IMR-90 (cell line): ENCODE data around the gene TCF12. TPM values are rescaled to one million over a fixed set of nuclear protein-coding genes. Genes with fewer than 3 reads are reported as not detected.

ENCODE experiments used
- ATAC-seq: fragments of 200-7000 bp; cut with Tn5 transposase; 2 replicates; pipeline ENCODE4 v1.9.1; 2020; ENCODE audit warnings: low read depth, mild to moderate bottlenecking, moderate library complexity
- BruUV-seq: library from RNA; stranded (reverse); fragments of 400-500 nt; replicated peaks from 2 replicates; lab custom pipeline; 2021; lab: Mats Ljungman, UMichigan
- CTCF ChIA-PET: fragments of 300-600 bp; formaldehyde crosslinking; extraction: SDS; loops from one replicate; lab custom pipeline; 2021; ENCODE audit warnings: antibody characterized with exemption; lab: Yijun Ruan, JAX
- POLR2A ChIA-PET: fragments of 300-600 bp; sonication (Branson Sonifier 250); formaldehyde crosslinking; loops from one replicate; lab custom pipeline; 2022; ENCODE audit warnings: antibody characterized with exemption; ENCODE audit not compliant: unreplicated experiment; lab: Charles Lee
- DNase-seq: peaks from one replicate; pipeline ENCODE4 v3.0.0; 2013
- H2AFZ ChIP-seq: replicated peaks from 2 replicates; pipeline ENCODE3; 2013; ENCODE audit warnings: low read length, mild to moderate bottlenecking; ENCODE audit not compliant: poor library complexity
- H2AK5ac ChIP-seq: 2 replicates; pipeline ENCODE4 v1.6.1; 2013; ENCODE audit warnings: low read depth, low read length, inconsistent platforms
- H2AK9ac ChIP-seq: replicated peaks from 2 replicates; pipeline ENCODE3; 2013; ENCODE audit warnings: mild to moderate bottlenecking, low read depth, low read length, moderate library complexity; ENCODE audit not compliant: poor library complexity
- H2BK120ac ChIP-seq: 2 replicates; pipeline ENCODE4 v1.6.1; 2013; ENCODE audit warnings: low read depth, low read length, inconsistent platforms
- H2BK15ac ChIP-seq: 3 replicates; pipeline ENCODE4 v1.6.1; 2013; ENCODE audit warnings: low read depth, low read length, inconsistent platforms
- H2BK20ac ChIP-seq: 2 replicates; pipeline ENCODE4 v1.6.1; 2013; ENCODE audit warnings: low read depth, mild to moderate bottlenecking, inconsistent platforms, low read length, moderate library complexity
- H2BK5ac ChIP-seq: 2 replicates; pipeline ENCODE4 v1.6.1; 2013; ENCODE audit warnings: mild to moderate bottlenecking, low read depth, low read length, inconsistent platforms; ENCODE audit not compliant: poor library complexity, severe bottlenecking
- H3K14ac ChIP-seq: replicated peaks from 2 replicates; pipeline ENCODE4 v1.6.1; 2013; ENCODE audit warnings: low read depth, low read length, inconsistent platforms
- H3K18ac ChIP-seq: 2 replicates; pipeline ENCODE4 v1.6.1; 2013; ENCODE audit warnings: low read depth, low read length, control low read depth
- H3K23ac ChIP-seq: 2 replicates; pipeline ENCODE4 v1.6.1; 2013; ENCODE audit warnings: low read depth, low read length, inconsistent platforms
- H3K27ac ChIP-seq: 2 replicates; pipeline ENCODE4 v1.5.1; 2013; ENCODE audit warnings: mild to moderate bottlenecking, control low read depth, low read length; ENCODE audit not compliant: insufficient read depth
- H3K27me3 ChIP-seq: 2 replicates; pipeline ENCODE4 v1.6.1; 2013; ENCODE audit warnings: low read length; ENCODE audit not compliant: control insufficient read depth, insufficient read depth
- H3K36me3 ChIP-seq: 2 replicates; pipeline ENCODE4 v1.6.1; 2013; ENCODE audit warnings: low read length, mixed read lengths; ENCODE audit not compliant: control insufficient read depth, insufficient read depth
- H3K4ac ChIP-seq: 2 replicates; pipeline ENCODE4 v1.6.1; 2013; ENCODE audit warnings: low read depth, low read length, inconsistent platforms
- H3K4me1 ChIP-seq: 2 replicates; pipeline ENCODE4 v1.6.1; 2013; ENCODE audit warnings: low read length, mixed read lengths; ENCODE audit not compliant: control insufficient read depth, insufficient read depth
- H3K4me2 ChIP-seq: 2 replicates; pipeline ENCODE4 v1.6.1; 2013; ENCODE audit warnings: low read depth, mild to moderate bottlenecking, control low read depth, low read length, moderate library complexity
- H3K4me3 ChIP-seq: 2 replicates; pipeline ENCODE4 v1.5.1; 2013; ENCODE audit warnings: low read depth, mild to moderate bottlenecking, control low read depth, low read length, moderate library complexity; ENCODE audit not compliant: insufficient read depth
- H3K56ac ChIP-seq: 2 replicates; pipeline ENCODE4 v1.6.1; 2013; ENCODE audit warnings: low read length, inconsistent platforms; ENCODE audit not compliant: insufficient read depth; ENCODE audit errors: extremely low read depth
- H3K79me1 ChIP-seq, 2 experiments: 2 replicates each; pipeline ENCODE4 v1.6.1; 2013; ENCODE audit warnings: low read length in 2 of 2, inconsistent platforms in 1 of 2, low read depth in 1 of 2
- H3K9ac ChIP-seq: 2 replicates; pipeline ENCODE4 v1.6.1; 2013; ENCODE audit warnings: low read depth, low read length, control low read depth
- H3K9me1 ChIP-seq: 2 replicates; pipeline ENCODE4 v1.6.1; 2013; ENCODE audit warnings: low read length, inconsistent platforms; ENCODE audit not compliant: insufficient read depth
- H3K9me3 ChIP-seq: 2 replicates; pipeline ENCODE4 v1.6.1; 2013; ENCODE audit warnings: low read length; ENCODE audit not compliant: control insufficient read depth, insufficient read depth
- H4K20me1 ChIP-seq: 2 replicates; pipeline ENCODE4 v1.6.1; 2013; ENCODE audit warnings: low read length, inconsistent platforms; ENCODE audit not compliant: insufficient read depth
- H4K5ac ChIP-seq: 2 replicates; pipeline ENCODE4 v1.6.1; 2013; ENCODE audit warnings: mild to moderate bottlenecking, low read depth, low read length, control low read depth
- H4K8ac ChIP-seq, 2 experiments: 2 replicates each; pipeline ENCODE4 v1.6.1; 2013; ENCODE audit warnings: low read depth in 2 of 2, low read length in 2 of 2, control low read depth in 1 of 2, inconsistent platforms in 1 of 2
- H4K91ac ChIP-seq: 2 replicates; pipeline ENCODE4 v1.6.1; 2013; ENCODE audit warnings: low read depth, low read length, inconsistent platforms; ENCODE audit not compliant: insufficient read depth
- BHLHE40 ChIP-seq: fragments of 150-350 bp; IDR thresholded peaks from 2 replicates; pipeline ENCODE4 v1.6.1; 2016; ENCODE audit warnings: mild to moderate bottlenecking, low read depth, low read length
- CEBPB ChIP-seq: IDR thresholded peaks from 2 replicates; pipeline ENCODE4 v1.6.1; 2012; ENCODE audit warnings: low read depth, low read length, improper control_type of control experiment
- CHD1 ChIP-seq: IDR thresholded peaks from 2 replicates; pipeline ENCODE4 v1.6.1; 2012; ENCODE audit warnings: low read depth, low read length, improper control_type of control experiment
- CTCF ChIP-seq: conservative IDR thresholded peaks from 2 replicates; pipeline ENCODE4 v1.5.1; 2012; ENCODE audit warnings: mild to moderate bottlenecking, low read depth, low read length, improper control_type of control experiment
- FOS ChIP-seq: fragments of 150-350 bp; IDR thresholded peaks from 2 replicates; pipeline ENCODE4 v1.6.1; 2016; ENCODE audit warnings: low read depth, low read length
- MAFK ChIP-seq: IDR thresholded peaks from 2 replicates; pipeline ENCODE4 v1.6.1; 2012; ENCODE audit warnings: low read depth, low read length, improper control_type of control experiment
- MAZ ChIP-seq: IDR thresholded peaks from 2 replicates; pipeline ENCODE4 v1.6.1; 2012; ENCODE audit warnings: low read depth, mild to moderate bottlenecking, low read length, improper control_type of control experiment, moderate library complexity, borderline replicate concordance
- MXI1 ChIP-seq: IDR thresholded peaks from 2 replicates; pipeline ENCODE4 v1.6.1; 2012; ENCODE audit warnings: low read depth, mild to moderate bottlenecking, low read length, moderate library complexity, borderline replicate concordance
- NFE2L2 ChIP-seq: fragments of 150-350 bp; IDR thresholded peaks from 2 replicates; pipeline ENCODE4 v1.6.1; 2016; ENCODE audit warnings: low read depth, mild to moderate bottlenecking, low read length
- POLR2A ChIP-seq: IDR thresholded peaks from 2 replicates; pipeline ENCODE4 v1.6.1; 2012; ENCODE audit warnings: mild to moderate bottlenecking, low read depth, low read length
- RAD21 ChIP-seq: IDR thresholded peaks from 2 replicates; pipeline ENCODE4 v1.6.1; 2012; ENCODE audit warnings: low read length, improper control_type of control experiment
- RCOR1 ChIP-seq: IDR thresholded peaks from 2 replicates; pipeline ENCODE4 v1.6.1; 2012; ENCODE audit warnings: mild to moderate bottlenecking, low read length, improper control_type of control experiment; ENCODE audit not compliant: insufficient replicate concordance
- RFX5 ChIP-seq: IDR thresholded peaks from 2 replicates; pipeline ENCODE4 v1.8.0; 2012; ENCODE audit warnings: low read depth, mild to moderate bottlenecking, low read length, moderate library complexity
- SMC3 ChIP-seq: fragments of 150-350 bp; IDR thresholded peaks from 2 replicates; pipeline ENCODE4 v1.6.1; 2016; ENCODE audit warnings: low read depth, mild to moderate bottlenecking, antibody characterized with exemption, low read length, moderate library complexity
- USF2 ChIP-seq: fragments of 150-350 bp; IDR thresholded peaks from 2 replicates; pipeline ENCODE4 v1.6.1; 2017; ENCODE audit warnings: mild to moderate bottlenecking, antibody characterized with exemption, low read length, low read depth
- WGBS, 2 experiments: methylation state at CpG; one replicate each; pipeline versions ENCODE4 v1.1.5 to v1.1.7; 2013; ENCODE audit warnings: missing lambda C conversion rate in 2 of 2; ENCODE audit not compliant: insufficient read length in 1 of 2; ENCODE audit errors: extremely low coverage in 2 of 2; 5-methylcytosine and 5-hydroxymethylcytosine counted together
- dilution Hi-C: fragments of 300-500 bp; cut with HindIII; formaldehyde crosslinking; loops from one replicate; pipeline ENCODE4 v1.14.3; 2018; ENCODE audit warnings: low sequenced_read_pairs; ENCODE audit not compliant: unreplicated experiment
- in situ Hi-C: fragments of 300-500 bp; cut with MboI; formaldehyde crosslinking; loops from 3 replicates; pipeline ENCODE4 v1.14.3; 2019; ENCODE audit warnings: low sequenced_read_pairs, inconsistent platforms, mixed read lengths
- intact Hi-C: fragments of 100-400 bp; cut with micrococcal nuclease; formaldehyde crosslinking; loops from 2 replicates; pipeline ENCODE4 v1.10.0; 2022
- polyA plus RNA-seq, 3 experiments: library from polyadenylated mRNA; depleted of rRNA; stranded (reverse); fragments of >200 nt; gene quantifications; 2 replicates each; pipeline ENCODE4 v1.2.3, GENCODE V29; 2012; ENCODE audit warnings: low replicate concordance in 1 of 3
- total RNA-seq: library from RNA; depleted of rRNA; stranded (reverse); fragments of >200 nt; gene quantifications from 2 replicates; pipeline ENCODE4 v1.2.3, GENCODE V29; 2012
- TF ChIP-seq, protein P1 (sequence below): fragments of 150-350 bp; IDR thresholded peaks from 2 replicates; pipeline ENCODE4 v1.6.1; 2016; ENCODE audit warnings: low read depth, mild to moderate bottlenecking, low read length, moderate library complexity, borderline replicate concordance

Gene TCF12
- total and polyA plus RNA-seq, 2 of the 4 experiments (the other 2 are of a cell fraction) = 79.4 to 160 TPM

DNA sequence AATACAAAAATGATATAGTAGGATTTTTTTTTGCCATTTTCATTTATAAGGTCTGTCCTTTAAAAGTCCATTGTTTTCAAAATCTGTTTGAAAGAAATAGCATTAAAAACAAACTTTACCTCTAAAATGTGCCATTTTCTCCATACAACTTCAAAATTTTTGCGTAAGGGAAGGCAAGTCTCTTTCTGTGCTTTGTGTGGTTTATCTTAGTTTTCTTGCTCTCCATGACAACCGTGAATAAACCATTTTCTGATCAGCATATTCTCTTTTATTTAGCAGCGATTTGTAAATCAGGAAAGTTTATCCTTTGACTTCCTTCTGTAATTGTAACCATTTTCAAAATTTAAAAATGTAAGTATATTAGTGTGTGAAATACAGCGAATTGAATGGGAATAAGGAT is 310.0 kb downstream of the TCF12 start:
- 100% methylated on average over 1 of the region's 4 CpGs; no CpG with 5 or more reads in 1 of the 2 experiments for WGBS, 2 experiments
- Histone ChIP-seq H4K20me1 (no peaks in the 10 kb centered on the region; the same call in 1 of the 2 replicates), H3K27ac (no peak overlapping the region), H3K9me1 (peaks cover under 1% of the 10 kb centered on the region; the same call in 1 of the 2 replicates), H3K27me3 (no peaks in the 10 kb centered on the region), H3K4ac (no peak overlapping the region), H2BK5ac (no peak overlapping the region), H2BK20ac (no peak overlapping the region), H3K18ac (no peak overlapping the region), H2BK120ac (no peak overlapping the region), H3K14ac (no peak overlapping the region), H3K36me3 (peaks cover 7% of the 10 kb centered on the region), H2AK5ac (no peak overlapping the region), H3K9me3 (no peaks in the 10 kb centered on the region), H3K79me1 (peaks cover 17 to 31% of the 10 kb centered on the region in 2 experiments), H3K23ac (peak overlapping the region; percentile 45; the same call in 1 of the 2 replicates), H3K9ac (no peak overlapping the region), H4K5ac (no peak overlapping the region), H2AK9ac (no peak overlapping the region), H4K91ac (no peak overlapping the region), H3K4me2 (no peak overlapping the region), H2BK15ac (no peak overlapping the region), H3K4me1 (peaks cover 3% of the 10 kb centered on the region; the same call in 1 of the 2 replicates), H2AFZ (no peak overlapping the region), H3K4me3 (no peak overlapping the region), H3K56ac (no peak overlapping the region), H4K8ac (no peak overlapping the region)
- dilution Hi-C loops = no loop called here
- TF ChIP-seq, protein P1, sequence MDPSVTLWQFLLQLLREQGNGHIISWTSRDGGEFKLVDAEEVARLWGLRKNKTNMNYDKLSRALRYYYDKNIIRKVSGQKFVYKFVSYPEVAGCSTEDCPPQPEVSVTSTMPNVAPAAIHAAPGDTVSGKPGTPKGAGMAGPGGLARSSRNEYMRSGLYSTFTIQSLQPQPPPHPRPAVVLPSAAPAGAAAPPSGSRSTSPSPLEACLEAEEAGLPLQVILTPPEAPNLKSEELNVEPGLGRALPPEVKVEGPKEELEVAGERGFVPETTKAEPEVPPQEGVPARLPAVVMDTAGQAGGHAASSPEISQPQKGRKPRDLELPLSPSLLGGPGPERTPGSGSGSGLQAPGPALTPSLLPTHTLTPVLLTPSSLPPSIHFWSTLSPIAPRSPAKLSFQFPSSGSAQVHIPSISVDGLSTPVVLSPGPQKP = no peak
- TF ChIP-seq SMC3 (no peak), RAD21 (no peak), CTCF (no peak), FOS (no peak), USF2 (no peak), MXI1 (no peak), MAFK (no peak), MAZ (no peak), POLR2A (no peak), BHLHE40 (no peak), RFX5 (no peak), CEBPB (no peak), RCOR1 (no peak), NFE2L2 (no peak), CHD1 (no peak)
- ChIA-PET POLR2A (no interaction called here), CTCF (no interaction called here)
- no TSS peak for BruUV-seq
- DNase-seq (no peak), ATAC-seq (no peak)
- intact Hi-C loops = no loop called here
- in situ Hi-C loops = no loop called here
